ENCODE measurements around the gene MCEMP1.

MCEMP1 gene

DNA sequence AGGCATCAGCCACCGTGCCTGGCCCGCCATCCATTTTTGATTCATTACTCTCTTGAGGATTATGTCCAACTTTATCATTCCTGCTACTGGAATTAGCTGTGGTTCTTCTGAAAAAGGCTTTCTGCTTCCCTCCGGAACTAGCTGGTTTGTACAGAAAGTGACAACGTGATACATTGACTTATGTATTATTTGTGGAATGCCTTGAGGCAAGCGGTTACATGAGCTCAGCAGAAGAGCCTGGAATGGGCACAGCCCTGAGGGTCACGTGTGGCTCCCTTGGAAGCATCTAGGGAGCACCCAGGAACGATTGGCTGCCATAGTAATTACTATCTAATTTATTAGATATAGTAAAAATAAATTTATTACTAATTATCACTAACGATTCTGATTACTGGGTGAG is 22.5 kb upstream of the MCEMP1 start:
- no peak overlapping the region for H3K4me3 ChIP-seq (ENCODE audit: low read depth, low read length)
- TF ChIP-seq, protein P1, sequence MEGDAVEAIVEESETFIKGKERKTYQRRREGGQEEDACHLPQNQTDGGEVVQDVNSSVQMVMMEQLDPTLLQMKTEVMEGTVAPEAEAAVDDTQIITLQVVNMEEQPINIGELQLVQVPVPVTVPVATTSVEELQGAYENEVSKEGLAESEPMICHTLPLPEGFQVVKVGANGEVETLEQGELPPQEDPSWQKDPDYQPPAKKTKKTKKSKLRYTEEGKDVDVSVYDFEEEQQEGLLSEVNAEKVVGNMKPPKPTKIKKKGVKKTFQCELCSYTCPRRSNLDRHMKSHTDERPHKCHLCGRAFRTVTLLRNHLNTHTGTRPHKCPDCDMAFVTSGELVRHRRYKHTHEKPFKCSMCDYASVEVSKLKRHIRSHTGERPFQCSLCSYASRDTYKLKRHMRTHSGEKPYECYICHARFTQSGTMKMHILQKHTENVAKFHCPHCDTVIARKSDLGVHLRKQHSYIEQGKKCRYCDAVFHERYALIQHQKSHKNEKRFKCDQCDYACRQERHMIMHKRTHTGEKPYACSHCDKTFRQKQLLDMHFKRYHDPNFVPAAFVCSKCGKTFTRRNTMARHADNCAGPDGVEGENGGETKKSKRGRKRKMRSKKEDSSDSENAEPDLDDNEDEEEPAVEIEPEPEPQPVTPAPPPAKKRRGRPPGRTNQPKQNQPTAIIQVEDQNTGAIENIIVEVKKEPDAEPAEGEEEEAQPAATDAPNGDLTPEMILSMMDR (IDR thresholded peaks at IDR 0.05; ENCODE audit: low read depth, low read length): no peak

DNA sequence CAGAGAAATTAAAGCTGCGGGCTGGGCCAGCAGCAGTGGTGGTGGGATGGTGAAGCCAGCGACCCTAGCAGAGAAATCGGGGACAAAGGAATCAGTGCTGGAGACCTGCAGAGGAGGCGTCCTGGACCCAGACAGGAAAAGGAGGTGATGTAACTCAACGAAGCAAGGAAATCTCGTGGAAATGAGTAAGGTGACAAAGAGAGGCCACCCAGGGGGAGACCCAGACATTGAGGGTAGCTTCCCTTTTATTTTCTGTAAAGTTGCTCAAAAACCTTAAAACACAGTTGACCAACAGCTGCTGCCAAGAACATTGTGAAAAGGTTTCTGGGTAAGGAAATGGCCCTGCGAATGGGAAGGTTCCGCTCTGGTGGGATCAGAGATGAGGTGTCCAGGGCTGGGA is 21.3 kb upstream of the MCEMP1 start:
- TF ChIP-seq, protein P1 (IDR thresholded peaks at IDR 0.05; ENCODE audit: low read depth, low read length): no peak
- H3K4me3 ChIP-seq (ENCODE audit: low read depth, low read length): no peak overlapping the region

DNA sequence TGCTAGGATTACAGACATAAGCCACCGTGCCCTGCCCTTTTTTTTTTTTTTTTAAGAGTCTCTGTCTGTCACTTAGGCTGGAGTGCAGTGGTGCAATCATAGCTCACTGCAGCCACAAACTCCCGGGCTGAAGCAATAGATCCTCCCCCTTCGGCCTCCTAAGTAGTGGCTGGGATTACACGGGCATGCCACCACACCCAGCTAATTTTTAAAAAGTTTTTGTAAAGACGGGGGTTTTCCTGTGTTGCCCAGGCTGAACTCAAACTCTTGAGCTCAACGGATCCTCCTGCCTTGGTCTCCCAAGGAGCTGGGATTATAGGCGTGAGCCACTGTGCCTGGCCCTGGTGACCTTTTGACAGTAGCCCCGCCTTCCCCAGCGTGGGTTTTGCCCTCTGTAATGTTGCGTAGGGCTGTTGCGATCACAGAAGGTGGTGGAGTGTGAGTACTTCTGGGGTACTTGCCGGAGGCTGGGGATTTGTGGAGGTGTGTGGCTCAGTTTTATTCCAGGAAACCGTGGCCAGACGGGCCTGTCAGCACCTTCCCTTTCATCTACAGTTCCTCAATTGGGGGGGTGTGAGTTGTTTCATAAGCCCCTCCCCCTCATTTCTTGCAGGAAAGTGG is 19.6 kb upstream of the MCEMP1 start:
- no peak overlapping the region for H3K4me3 ChIP-seq (ENCODE audit: low read depth, low read length)

GRCh38 chr19:7658219-7658686 is 18.6 kb upstream of the MCEMP1 start:
- H3K4me3 ChIP-seq (ENCODE audit: low read depth, low read length): no peak overlapping the region
- TF ChIP-seq, protein P1 (IDR thresholded peaks at IDR 0.05; ENCODE audit: low read depth, low read length): no peak

More for the DNA sequence above, 19.6 kb upstream of the MCEMP1 start:
- TF ChIP-seq, protein P1 (IDR thresholded peaks at IDR 0.05; ENCODE audit: low read depth, low read length): no peak

- no peak overlapping the region for H3K4me3 ChIP-seq (ENCODE audit: low read depth, low read length)
- TF ChIP-seq, protein P1 (IDR thresholded peaks at IDR 0.05; ENCODE audit: low read depth, low read length): no peak
Observed at GRCh38 chr19:7661744-7662538, 14.9 kb upstream of the MCEMP1 start.

DNA sequence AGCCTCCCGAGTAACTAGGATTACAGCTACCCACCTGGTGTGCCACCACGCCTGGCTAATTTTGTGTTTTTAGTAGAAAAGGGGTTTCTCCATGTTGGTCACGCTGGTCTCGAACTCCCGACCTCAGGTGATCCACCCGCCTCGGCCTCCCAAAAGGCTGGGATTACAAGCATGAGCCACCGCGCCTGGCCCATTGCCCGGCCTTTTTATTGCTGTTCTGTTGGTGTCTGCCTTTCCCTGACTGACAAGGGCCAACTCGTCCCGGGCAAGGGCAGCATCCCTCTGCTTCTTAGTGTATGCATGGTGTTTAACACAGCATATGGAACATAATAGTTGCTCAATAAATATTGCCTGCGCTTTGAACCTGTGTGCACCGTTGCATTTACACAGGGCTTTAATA is 14.2 kb upstream of the MCEMP1 start:
- H3K4me3 ChIP-seq (ENCODE audit: low read depth, low read length): no peak overlapping the region
- TF ChIP-seq, protein P1 (IDR thresholded peaks at IDR 0.05; ENCODE audit: low read depth, low read length): no peak

- TF ChIP-seq, protein P1 (IDR thresholded peaks at IDR 0.05; ENCODE audit: low read depth, low read length): no peak
- no peak overlapping the region for H3K4me3 ChIP-seq (ENCODE audit: low read depth, low read length)
Observed at GRCh38 chr19:7663706-7664105, 13.2 kb upstream of the MCEMP1 start.
